Measurements from ENCODE around the gene ANKRD65.
"Not testable (repeated sequence)": the region's sequence is repeated elsewhere in the genome, so short reads cannot be mapped to it uniquely, and the experiment has no call there.

ANKRD65 gene

GRCh38 chr1:1370094-1370493, 51.0 kb downstream of the ANKRD65 start:
- DNase-seq, result not testable (repeated sequence)
